Nephron (organoid): ENCODE measurements around the gene HOXA7.
A peak's percentile ranks its signal among the peaks of the same experiment; 100 is the strongest.

Source experiments
- H3K27ac Mint-ChIP-seq, 3 experiments: 2 replicates each; pipeline ENCODE4 v1.8.0; 2020; ENCODE audit warnings: mixed read lengths in 3 of 3, mild to moderate bottlenecking in 2 of 3, moderate library complexity in 1 of 3
- H3K27me3 Mint-ChIP-seq: 2 replicates; pipeline ENCODE4 v1.8.0; 2021; ENCODE audit warnings: low read depth, mild to moderate bottlenecking, moderate library complexity, mixed read lengths
- H3K36me3 Mint-ChIP-seq: 2 replicates; pipeline ENCODE4 v1.8.0; 2020; ENCODE audit warnings: low read depth, mixed read lengths
- H3K4me1 Mint-ChIP-seq: 2 replicates; pipeline ENCODE4 v1.8.0; 2020; ENCODE audit warnings: mixed read lengths
- H3K4me3 Mint-ChIP-seq, 3 experiments: 2 replicates each; pipeline ENCODE4 v1.8.0; 2020; ENCODE audit warnings: mild to moderate bottlenecking in 3 of 3, mixed read lengths in 3 of 3, moderate library complexity in 2 of 3
- H3K9me3 Mint-ChIP-seq: 2 replicates; pipeline ENCODE4 v1.8.0; 2020; ENCODE audit warnings: mixed read lengths
- TF ChIP-seq, protein P1 (sequence below), 3 experiments: fragments of 200-600 bp; sonication (generic); IDR thresholded peaks; one replicate each; pipeline ENCODE4 v1.5.0; 2021; ENCODE audit warnings: antibody characterized with exemption in 3 of 3; ENCODE audit not compliant: unreplicated experiment in 3 of 3

HOXA7 gene

DNA sequence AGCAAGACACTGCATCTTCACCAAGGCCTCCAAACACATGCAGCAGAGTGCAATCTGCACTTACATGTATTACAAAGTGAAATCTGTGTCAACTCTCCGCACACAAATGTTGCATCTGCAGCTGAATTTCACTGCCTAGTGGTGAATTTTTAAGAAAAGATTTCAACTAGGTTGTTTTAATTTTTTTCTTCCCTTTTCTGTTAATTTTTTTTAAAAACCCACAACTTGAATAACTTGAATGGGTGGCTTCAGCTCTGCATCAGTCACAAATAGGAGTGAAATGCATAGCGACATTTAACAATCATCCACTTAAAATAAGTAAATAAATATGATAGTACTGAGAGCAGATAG, 37.5 kb upstream of the HOXA7 start:
- no peaks in the 10 kb centered on the region for H3K9me3 Mint-ChIP-seq
- H3K4me3 Mint-ChIP-seq = peak overlapping the region in 2 of 3 experiments; percentile 56 to 57
- peaks cover 22% of the 10 kb centered on the region for H3K4me1 Mint-ChIP-seq
- H3K27ac Mint-ChIP-seq = peak overlapping the region in 1 of 3 experiments; percentile 40
- TF ChIP-seq, protein P1, sequence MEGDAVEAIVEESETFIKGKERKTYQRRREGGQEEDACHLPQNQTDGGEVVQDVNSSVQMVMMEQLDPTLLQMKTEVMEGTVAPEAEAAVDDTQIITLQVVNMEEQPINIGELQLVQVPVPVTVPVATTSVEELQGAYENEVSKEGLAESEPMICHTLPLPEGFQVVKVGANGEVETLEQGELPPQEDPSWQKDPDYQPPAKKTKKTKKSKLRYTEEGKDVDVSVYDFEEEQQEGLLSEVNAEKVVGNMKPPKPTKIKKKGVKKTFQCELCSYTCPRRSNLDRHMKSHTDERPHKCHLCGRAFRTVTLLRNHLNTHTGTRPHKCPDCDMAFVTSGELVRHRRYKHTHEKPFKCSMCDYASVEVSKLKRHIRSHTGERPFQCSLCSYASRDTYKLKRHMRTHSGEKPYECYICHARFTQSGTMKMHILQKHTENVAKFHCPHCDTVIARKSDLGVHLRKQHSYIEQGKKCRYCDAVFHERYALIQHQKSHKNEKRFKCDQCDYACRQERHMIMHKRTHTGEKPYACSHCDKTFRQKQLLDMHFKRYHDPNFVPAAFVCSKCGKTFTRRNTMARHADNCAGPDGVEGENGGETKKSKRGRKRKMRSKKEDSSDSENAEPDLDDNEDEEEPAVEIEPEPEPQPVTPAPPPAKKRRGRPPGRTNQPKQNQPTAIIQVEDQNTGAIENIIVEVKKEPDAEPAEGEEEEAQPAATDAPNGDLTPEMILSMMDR (IDR thresholded peaks at IDR 0.05; ENCODE audit: unreplicated experiment in 3 of 3) = no peak
- peaks cover 100% of the 10 kb centered on the region for H3K27me3 Mint-ChIP-seq
- no peaks in the 10 kb centered on the region for H3K36me3 Mint-ChIP-seq

- Mint-ChIP-seq H3K4me1 (peaks cover 26% of the 10 kb centered on the region), H3K27ac (peak overlapping the region in 1 of 3 experiments; percentile 40), H3K4me3 (peak overlapping the region; percentile 31 to 57 (median 56)), H3K36me3 (no peaks in the 10 kb centered on the region), H3K27me3 (peaks cover 100% of the 10 kb centered on the region), H3K9me3 (no peaks in the 10 kb centered on the region)
- TF ChIP-seq, protein P1 (IDR thresholded peaks at IDR 0.05; ENCODE audit: unreplicated experiment in 3 of 3) = no peak
Observed at GRCh38 chr7:27193335-27194001, 37.0 kb upstream of the HOXA7 start.

GRCh38 chr7:27192546-27193334, 36.3 kb upstream of the HOXA7 start:
- Mint-ChIP-seq H3K36me3 (no peaks in the 10 kb centered on the region), H3K4me3 (peak overlapping the region; percentile 56 to 79 (median 69)), H3K9me3 (no peaks in the 10 kb centered on the region), H3K4me1 (peaks cover 33% of the 10 kb centered on the region), H3K27ac (no peak overlapping the region), H3K27me3 (peaks cover 100% of the 10 kb centered on the region)
- TF ChIP-seq, protein P1 (IDR thresholded peaks at IDR 0.05; ENCODE audit: unreplicated experiment in 3 of 3) = no peak

- Mint-ChIP-seq H3K27me3 (peaks cover 100% of the 10 kb centered on the region), H3K4me1 (peaks cover 34% of the 10 kb centered on the region), H3K36me3 (no peaks in the 10 kb centered on the region), H3K9me3 (no peaks in the 10 kb centered on the region), H3K4me3 (peak overlapping the region; percentile 62 to 79 (median 71)), H3K27ac (peak overlapping the region in 1 of 3 experiments; percentile 44)
- TF ChIP-seq, protein P1 (IDR thresholded peaks at IDR 0.05; ENCODE audit: unreplicated experiment in 3 of 3) = no peak
Observed at GRCh38 chr7:27191833-27192545, 35.5 kb upstream of the HOXA7 start.

GRCh38 chr7:27191161-27191731, 34.8 kb upstream of the HOXA7 start:
- H3K27ac Mint-ChIP-seq = no peak overlapping the region
- no peaks in the 10 kb centered on the region for H3K36me3 Mint-ChIP-seq
- peaks cover 100% of the 10 kb centered on the region for H3K27me3 Mint-ChIP-seq
- peak overlapping the region; percentile 45 to 59 (median 53) for H3K4me3 Mint-ChIP-seq
- no peaks in the 10 kb centered on the region for H3K9me3 Mint-ChIP-seq
- peaks cover 34% of the 10 kb centered on the region for H3K4me1 Mint-ChIP-seq
- TF ChIP-seq, protein P1 (IDR thresholded peaks at IDR 0.05; ENCODE audit: unreplicated experiment in 3 of 3) = no peak
